HG03469 (cell line): ENCODE results near the gene SOX30.

ENCODE experiments used
- ATAC-seq: cut with Tn5 transposase; IDR thresholded peaks from one replicate; pipeline ENCODE4 v1.9.1; 2021; ENCODE audit warnings: mild to moderate bottlenecking, moderate library complexity, moderate number of reproducible peaks; ENCODE audit not compliant: unreplicated experiment

Gene SOX30

GRCh38 chr5:157610990-157611389 lies 41.2 kb downstream of the SOX30 start:
- ATAC-seq, result no peak

GRCh38 chr5:157608972-157609565 lies 43.2 kb downstream of the SOX30 start:
- no peak for ATAC-seq

- ATAC-seq, result no peak
Measured at GRCh38 chr5:157607371-157608161, 44.7 kb downstream of the SOX30 start.

- ATAC-seq, result no peak
Measured at GRCh38 chr5:157606046-157606445, 46.2 kb downstream of the SOX30 start.

GRCh38 chr5:157603333-157604190 lies 48.7 kb downstream of the SOX30 start:
- ATAC-seq, result no peak

GRCh38 chr5:157602505-157602904 lies 49.7 kb downstream of the SOX30 start:
- ATAC-seq, result peak; percentile 50

- ATAC-seq, result no peak
Measured at GRCh38 chr5:157600252-157600651, 52.0 kb downstream of the SOX30 start.

- ATAC-seq, result no peak
Measured at GRCh38 chr5:157599565-157599964, 52.7 kb downstream of the SOX30 start.

GRCh38 chr5:157598350-157598936 lies 53.8 kb downstream of the SOX30 start:
- no peak for ATAC-seq

- ATAC-seq, result no peak
Measured at GRCh38 chr5:157597277-157597676, 55.0 kb downstream of the SOX30 start.

GRCh38 chr5:157596487-157596886 lies 55.8 kb downstream of the SOX30 start:
- peak; percentile 73 for ATAC-seq

- ATAC-seq, result no peak
Measured at GRCh38 chr5:157594675-157595459, 57.4 kb downstream of the SOX30 start.

GRCh38 chr5:157594257-157594656 lies 58.0 kb downstream of the SOX30 start:
- ATAC-seq, result no peak

- no peak for ATAC-seq
Measured at GRCh38 chr5:157593052-157593757, 59.0 kb downstream of the SOX30 start.

GRCh38 chr5:157592594-157592993 lies 59.6 kb downstream of the SOX30 start:
- no peak for ATAC-seq

GRCh38 chr5:157590478-157590877 lies 61.8 kb downstream of the SOX30 start:
- ATAC-seq, result no peak

- ATAC-seq, result no peak
Measured at GRCh38 chr5:157584628-157585027, 67.6 kb downstream of the SOX30 start.

- ATAC-seq, result no peak
Measured at GRCh38 chr5:157582731-157583620, 69.3 kb downstream of the SOX30 start.

- ATAC-seq, result no peak
Measured at GRCh38 chr5:157581901-157582300, 70.3 kb downstream of the SOX30 start.
